CD4-positive, alpha-beta T cell (primary cell): ENCODE data around the gene TNRC18. TPM values are rescaled to one million over a fixed set of nuclear protein-coding genes. Genes with fewer than 3 reads are reported as not detected.

Source experiments
- ATAC-seq: fragments of 200-7000 bp; cut with Tn5 transposase; one replicate; pipeline ENCODE4 v1.10.0; 2022; ENCODE audit warnings: mild to moderate bottlenecking; ENCODE audit not compliant: poor library complexity
- CTCF ChIA-PET: fragments of 350-600 bp; sonication (Branson Sonifier 250); formaldehyde crosslinking; loops from one replicate; lab custom pipeline; 2021; ENCODE audit warnings: antibody characterized with exemption, inconsistent platforms; lab: Charles Lee
- POLR2A ChIA-PET: fragments of 350-600 bp; sonication (Branson Sonifier 250); formaldehyde crosslinking; loops from one replicate; lab custom pipeline; 2021; ENCODE audit warnings: antibody characterized with exemption, inconsistent platforms; lab: Charles Lee
- DNase-seq, 14 experiments: peaks; one replicate each; pipeline ENCODE4 v3.0.0-alpha.2; 2013 to 2020; ENCODE audit warnings: mixed read lengths in 2 of 14
- H3K27ac ChIP-seq, 2 donors: one replicate each; pipeline versions ENCODE4 v1.5.1 to v1.7.0; 2013; ENCODE audit warnings: low read length in 2 of 2, low read depth in 1 of 2, mild to moderate bottlenecking in 1 of 2
- H3K27me3 ChIP-seq, 2 experiments: 1 replicate in 1 of 2; 2 replicates in 1 of 2; pipeline versions ENCODE4 v1.6.1 to v1.7.0; 2013; ENCODE audit warnings: low read length in 2 of 2, control low read depth in 1 of 2, mild to moderate bottlenecking in 1 of 2, moderate library complexity in 1 of 2; ENCODE audit not compliant: insufficient read depth in 2 of 2, control insufficient read depth in 1 of 2
- H3K36me3 ChIP-seq: one replicate; pipeline ENCODE4 v1.6.1; 2013; ENCODE audit warnings: low read length, control low read depth; ENCODE audit not compliant: insufficient read depth
- H3K4me1 ChIP-seq: one replicate; pipeline ENCODE4 v1.6.1; 2013; ENCODE audit warnings: low read length, control low read depth; ENCODE audit not compliant: insufficient read depth
- H3K4me3 ChIP-seq: one replicate; pipeline ENCODE4 v1.5.1; 2013; ENCODE audit warnings: mild to moderate bottlenecking, low read length, moderate library complexity
- H3K9me3 ChIP-seq, 2 experiments: 1 replicate in 1 of 2; 2 replicates in 1 of 2; pipeline versions ENCODE4 v1.6.1 to v1.7.0; 2013; ENCODE audit warnings: low read length in 2 of 2, mild to moderate bottlenecking in 2 of 2, control low read depth in 1 of 2, moderate library complexity in 1 of 2; ENCODE audit not compliant: control insufficient read depth in 1 of 2, insufficient read depth in 1 of 2
- H3K27ac Mint-ChIP-seq: one replicate; pipeline ENCODE4 v1.8.0; 2020; ENCODE audit warnings: mixed read lengths
- H3K27me3 Mint-ChIP-seq: one replicate; pipeline ENCODE4 v1.8.0; 2021; ENCODE audit warnings: mixed read lengths
- H3K36me3 Mint-ChIP-seq: one replicate; pipeline ENCODE4 v1.8.0; 2021; ENCODE audit warnings: low read depth, mixed read lengths
- H3K4me1 Mint-ChIP-seq: one replicate; pipeline ENCODE4 v1.8.0; 2021; ENCODE audit warnings: low read depth, mixed read lengths
- H3K4me3 Mint-ChIP-seq: one replicate; pipeline ENCODE4 v1.8.0; 2020; ENCODE audit warnings: mild to moderate bottlenecking, mixed read lengths
- H3K9me3 Mint-ChIP-seq: one replicate; pipeline ENCODE4 v1.8.0; 2020; ENCODE audit warnings: mixed read lengths
- intact Hi-C, 2 experiments: fragments of 100-400 bp; cut with DNase I in 1 of 2; cut with micrococcal nuclease in 1 of 2; formaldehyde crosslinking; loops; one replicate each; pipeline versions ENCODE4 v1.15.1 to v1.9.0; 2023 to 2025; cut with DNase I, micrococcal nuclease
- total RNA-seq, 174 experiments: library from RNA in 2 of 174; stranded (reverse) in 2 of 174; gene quantifications; one replicate each; pipeline ENCODE4 v1.2.3 and lab custom pipeline; 2021 to 2026
- TF ChIP-seq, protein P1 (sequence below): fragments of 200-600 bp; IDR thresholded peaks from one replicate; pipeline ENCODE4 v1.8.0; 2022; ENCODE audit warnings: antibody characterized with exemption, mild to moderate bottlenecking

TNRC18 gene
- total RNA-seq, 2 experiments from 2014 or later = 69.9 TPM

DNA sequence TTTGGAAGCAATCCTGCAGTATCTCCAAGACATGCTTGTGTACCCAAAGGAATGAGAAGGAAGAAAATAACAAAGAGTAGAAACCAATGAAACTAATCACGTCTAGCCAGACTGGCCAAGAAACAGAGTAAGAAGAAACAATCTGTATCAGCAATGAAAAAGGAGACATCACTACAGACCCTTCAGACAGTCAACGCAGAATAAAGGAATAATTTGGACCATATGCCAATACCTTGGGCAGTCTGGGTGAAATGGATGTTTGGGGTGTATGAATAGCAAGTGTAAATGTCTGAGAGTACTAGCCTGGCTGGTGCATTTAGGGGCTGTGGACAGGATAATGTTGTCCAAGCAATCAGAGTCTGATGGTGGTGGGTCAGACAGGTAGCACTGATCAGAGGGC, 79.8 kb downstream of the TNRC18 start:
- ATAC-seq = no peak

GRCh38 chr7:5342631-5343030, 81.0 kb downstream of the TNRC18 start:
- Histone ChIP-seq H3K4me1 (no peaks in the 10 kb centered on the region), H3K4me3 (no peak overlapping the region), H3K36me3 (peaks cover 50% of the 10 kb centered on the region), H3K27me3 (no peaks in the 10 kb centered on the region), H3K27ac (no peak overlapping the region), H3K9me3 (peaks cover 21 to 48% of the 10 kb centered on the region in 2 experiments)
- TF ChIP-seq, protein P1, sequence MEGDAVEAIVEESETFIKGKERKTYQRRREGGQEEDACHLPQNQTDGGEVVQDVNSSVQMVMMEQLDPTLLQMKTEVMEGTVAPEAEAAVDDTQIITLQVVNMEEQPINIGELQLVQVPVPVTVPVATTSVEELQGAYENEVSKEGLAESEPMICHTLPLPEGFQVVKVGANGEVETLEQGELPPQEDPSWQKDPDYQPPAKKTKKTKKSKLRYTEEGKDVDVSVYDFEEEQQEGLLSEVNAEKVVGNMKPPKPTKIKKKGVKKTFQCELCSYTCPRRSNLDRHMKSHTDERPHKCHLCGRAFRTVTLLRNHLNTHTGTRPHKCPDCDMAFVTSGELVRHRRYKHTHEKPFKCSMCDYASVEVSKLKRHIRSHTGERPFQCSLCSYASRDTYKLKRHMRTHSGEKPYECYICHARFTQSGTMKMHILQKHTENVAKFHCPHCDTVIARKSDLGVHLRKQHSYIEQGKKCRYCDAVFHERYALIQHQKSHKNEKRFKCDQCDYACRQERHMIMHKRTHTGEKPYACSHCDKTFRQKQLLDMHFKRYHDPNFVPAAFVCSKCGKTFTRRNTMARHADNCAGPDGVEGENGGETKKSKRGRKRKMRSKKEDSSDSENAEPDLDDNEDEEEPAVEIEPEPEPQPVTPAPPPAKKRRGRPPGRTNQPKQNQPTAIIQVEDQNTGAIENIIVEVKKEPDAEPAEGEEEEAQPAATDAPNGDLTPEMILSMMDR = no peak
- Mint-ChIP-seq H3K4me3 (no peak overlapping the region), H3K36me3 (peaks cover 82% of the 10 kb centered on the region), H3K9me3 (peaks cover 4% of the 10 kb centered on the region), H3K27ac (no peak overlapping the region), H3K27me3 (no peaks in the 10 kb centered on the region), H3K4me1 (no peaks in the 10 kb centered on the region)
- DNase-seq (no peak), ATAC-seq (no peak)
- ChIA-PET CTCF (no interaction called here), POLR2A (no interaction called here)
- intact Hi-C loops = no loop called here

More for the DNA sequence above, 79.8 kb downstream of the TNRC18 start:
- Mint-ChIP-seq H3K27ac (no peak overlapping the region), H3K4me3 (no peak overlapping the region), H3K4me1 (no peaks in the 10 kb centered on the region), H3K9me3 (peaks cover 4% of the 10 kb centered on the region), H3K27me3 (no peaks in the 10 kb centered on the region), H3K36me3 (peaks cover 79% of the 10 kb centered on the region)
- Histone ChIP-seq H3K27me3 (no peaks in the 10 kb centered on the region), H3K9me3 (peaks cover 19 to 38% of the 10 kb centered on the region in 2 experiments), H3K36me3 (peaks cover 54% of the 10 kb centered on the region), H3K4me1 (no peaks in the 10 kb centered on the region), H3K27ac (no peak overlapping the region), H3K4me3 (no peak overlapping the region)
- intact Hi-C loops = no loop called here
- TF ChIP-seq, protein P1 = no peak
- CTCF ChIA-PET = no interaction called here
- no peak for DNase-seq
- POLR2A ChIA-PET = no interaction called here

- Histone ChIP-seq H3K27me3 (no peaks in the 10 kb centered on the region), H3K36me3 (peaks cover 52% of the 10 kb centered on the region), H3K27ac (no peak overlapping the region), H3K4me3 (no peak overlapping the region), H3K4me1 (no peaks in the 10 kb centered on the region), H3K9me3 (peaks cover 35 to 54% of the 10 kb centered on the region in 2 experiments)
- ATAC-seq = no peak
- Mint-ChIP-seq H3K9me3 (peaks cover 10% of the 10 kb centered on the region), H3K36me3 (peaks cover 91% of the 10 kb centered on the region), H3K4me1 (no peaks in the 10 kb centered on the region), H3K27ac (no peak overlapping the region), H3K4me3 (no peak overlapping the region), H3K27me3 (no peaks in the 10 kb centered on the region)
- CTCF ChIA-PET = no interaction called here
- TF ChIP-seq, protein P1 = no peak
- intact Hi-C loops = no loop called here
- DNase-seq = no peak
- POLR2A ChIA-PET = no interaction called here
These were observed 83.7 kb downstream of the TNRC18 start for GRCh38 chr7:5339955-5340354.
